Gastroesophageal sphincter (tissue), 3 donors: ENCODE results near the gene RALGPS2.

Experiments
- CTCF ChIP-seq, 4 experiments: fragments of 200-600 bp in 2 of 4; fragments of 450-650 bp in 2 of 4; sonication (generic) in 1 of 4; IDR thresholded peaks; one replicate each; pipeline ENCODE4 v1.5.1; 2017 to 2019; ENCODE audit warnings: antibody characterized with exemption in 4 of 4, mild to moderate bottlenecking in 2 of 4, moderate library complexity in 2 of 4
- EP300 ChIP-seq: sonication (generic); formaldehyde crosslinking; IDR thresholded peaks from one replicate; pipeline ENCODE4 v1.6.1; 2017; ENCODE audit warnings: antibody characterized with exemption, mild to moderate bottlenecking
- POLR2AphosphoS5 ChIP-seq: sonication (generic); formaldehyde crosslinking; IDR thresholded peaks from one replicate; pipeline ENCODE4 v1.6.1; 2017; ENCODE audit warnings: antibody characterized with exemption

- TF ChIP-seq POLR2AphosphoS5, result no peak
- no peak for TF ChIP-seq CTCF (IDR thresholded peaks at IDR 0.05)
- TF ChIP-seq EP300, result no peak
These were observed 85.5 kb downstream of the RALGPS2 start for GRCh38 chr1:178810585-178810984.
